ENCODE measurements around the gene HEG1. TPM values are rescaled to one million over a fixed set of nuclear protein-coding genes. Genes with fewer than 3 reads are reported as not detected.

HEG1 gene
- total RNA-seq, 4 donors from 2014 or later, result 9.8 to 27.1 (median 17.6) TPM

DNA sequence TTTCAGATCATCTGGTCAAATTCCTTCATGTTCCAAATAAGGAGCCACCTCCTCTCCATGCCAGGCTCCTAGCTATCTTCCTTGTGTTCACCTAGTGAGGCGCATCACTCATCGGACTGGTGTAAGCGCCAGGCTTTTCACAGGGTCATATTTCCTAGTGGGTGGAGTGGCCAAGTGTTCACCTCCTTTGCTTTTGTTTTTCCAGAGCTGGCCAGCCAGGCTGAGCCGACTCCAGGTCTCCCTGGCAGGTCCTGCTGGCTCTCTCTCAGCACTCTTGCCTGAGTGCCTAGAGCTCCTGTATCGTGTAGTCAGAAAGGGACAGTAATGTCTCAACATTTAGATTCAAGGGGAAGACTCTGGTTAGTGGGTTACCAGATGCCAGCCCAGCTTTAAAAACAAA is 31.0 kb downstream of the HEG1 start:
- Histone ChIP-seq H3K36me3 (peaks cover 0 to 38% of the 10 kb centered on the region in 2 donors), H3K4me3 (no peak overlapping the region), H3K27me3 (no peaks in the 10 kb centered on the region), H3K9me3 (no peaks in the 10 kb centered on the region), H3K27ac (peak overlapping the region; percentile 40 to 75 (median 58)), H3K4me1 (peaks cover 17 to 30% of the 10 kb centered on the region in 2 donors)
- intact Hi-C loops (cut with DNase I; ENCODE audit: low total_unique reads) (loop anchor here (1.0 to 10.0 kb wide), 4 partner anchors 22 to 350 kb away; partner anchors contain the start of gene ZNF148), in situ Hi-C loops (cut with MboI; ENCODE audit: low sequenced_read_pairs in 4 of 4) (no loop called here)
- TF ChIP-seq, protein P1, sequence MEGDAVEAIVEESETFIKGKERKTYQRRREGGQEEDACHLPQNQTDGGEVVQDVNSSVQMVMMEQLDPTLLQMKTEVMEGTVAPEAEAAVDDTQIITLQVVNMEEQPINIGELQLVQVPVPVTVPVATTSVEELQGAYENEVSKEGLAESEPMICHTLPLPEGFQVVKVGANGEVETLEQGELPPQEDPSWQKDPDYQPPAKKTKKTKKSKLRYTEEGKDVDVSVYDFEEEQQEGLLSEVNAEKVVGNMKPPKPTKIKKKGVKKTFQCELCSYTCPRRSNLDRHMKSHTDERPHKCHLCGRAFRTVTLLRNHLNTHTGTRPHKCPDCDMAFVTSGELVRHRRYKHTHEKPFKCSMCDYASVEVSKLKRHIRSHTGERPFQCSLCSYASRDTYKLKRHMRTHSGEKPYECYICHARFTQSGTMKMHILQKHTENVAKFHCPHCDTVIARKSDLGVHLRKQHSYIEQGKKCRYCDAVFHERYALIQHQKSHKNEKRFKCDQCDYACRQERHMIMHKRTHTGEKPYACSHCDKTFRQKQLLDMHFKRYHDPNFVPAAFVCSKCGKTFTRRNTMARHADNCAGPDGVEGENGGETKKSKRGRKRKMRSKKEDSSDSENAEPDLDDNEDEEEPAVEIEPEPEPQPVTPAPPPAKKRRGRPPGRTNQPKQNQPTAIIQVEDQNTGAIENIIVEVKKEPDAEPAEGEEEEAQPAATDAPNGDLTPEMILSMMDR (IDR thresholded peaks at IDR 0.05 in 4 of 5, conservative IDR thresholded peaks at IDR 0.05 in 1 of 5), result no peak
- no peak for TF ChIP-seq POLR2A (IDR thresholded peaks at IDR 0.05)
- DNase-seq (peak; percentile 82 to 91), ATAC-seq (peak; percentile 98 to 99)

DNA sequence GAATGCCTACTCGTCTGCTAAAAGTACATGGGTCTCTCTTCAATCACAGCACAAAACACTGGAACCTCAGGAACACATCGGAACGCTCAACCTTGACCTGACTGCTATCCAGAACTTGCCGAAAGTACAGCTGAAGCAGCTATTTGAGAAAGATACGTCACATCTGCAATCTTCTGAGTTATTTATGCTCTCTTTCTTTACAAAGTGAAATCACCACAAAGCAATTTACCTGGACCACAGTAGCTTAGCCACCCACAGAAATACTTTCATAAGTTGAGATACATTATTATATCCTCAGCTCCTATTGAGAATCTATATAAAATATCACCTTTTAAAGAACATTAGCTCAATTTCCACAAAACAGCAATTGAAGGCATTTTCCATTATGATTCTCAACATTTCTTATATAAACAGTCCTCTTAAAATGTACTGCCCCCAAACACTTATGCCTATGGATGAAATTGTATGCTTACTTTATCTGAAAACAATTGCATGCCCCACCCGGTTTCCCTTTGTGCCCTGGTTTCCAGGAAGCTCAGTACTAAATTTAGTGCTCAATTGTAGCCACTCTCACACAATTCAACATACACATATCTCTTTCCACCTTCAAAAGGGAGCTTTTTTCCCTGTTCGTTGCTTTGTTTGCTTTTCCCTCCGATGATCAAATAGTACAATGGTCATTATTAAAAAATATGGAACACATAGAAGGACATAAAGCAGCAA is 31.8 kb downstream of the HEG1 start:
- no peak for DNase-seq
- Histone ChIP-seq H3K4me3 (peak overlapping the region in 1 of 4 donors; percentile 10), H3K9me3 (no peaks in the 10 kb centered on the region), H3K4me1 (peaks cover 17 to 30% of the 10 kb centered on the region in 2 donors), H3K27ac (peak overlapping the region; percentile 1 to 75 (median 58)), H3K36me3 (peaks cover 0 to 46% of the 10 kb centered on the region in 2 donors), H3K27me3 (no peaks in the 10 kb centered on the region)
- in situ Hi-C loops (cut with MboI; ENCODE audit: low sequenced_read_pairs in 4 of 4), result no loop called here
- intact Hi-C loops (cut with DNase I; ENCODE audit: low total_unique reads), result loop anchor here (1.0 to 10.0 kb wide), 4 partner anchors 21 to 351 kb away; partner anchors contain the start of gene ZNF148
- no peak for TF ChIP-seq POLR2A (IDR thresholded peaks at IDR 0.05)
- TF ChIP-seq, protein P1 (IDR thresholded peaks at IDR 0.05 in 4 of 5, conservative IDR thresholded peaks at IDR 0.05 in 1 of 5), result no peak
- ATAC-seq, result no peak

DNA sequence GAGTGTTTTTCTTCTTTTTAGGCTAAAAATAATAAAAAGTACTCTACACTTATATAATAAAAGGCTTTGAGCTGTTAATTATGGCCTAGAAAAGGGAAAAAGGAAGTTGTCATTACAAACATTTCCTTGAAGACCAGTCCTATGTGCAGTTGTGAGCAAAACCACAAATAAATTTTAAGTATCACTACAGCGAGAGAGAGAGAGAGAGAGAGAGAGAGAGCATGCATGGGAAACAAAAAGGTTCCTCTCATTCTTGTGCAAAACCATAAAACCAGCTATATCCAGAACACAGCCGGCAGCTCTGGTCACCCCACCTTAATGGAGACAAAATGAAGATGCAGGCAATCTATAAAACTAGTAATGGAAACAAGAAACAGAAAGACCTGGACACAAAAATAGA is 33.6 kb downstream of the HEG1 start:
- TF ChIP-seq, protein P1 (IDR thresholded peaks at IDR 0.05 in 4 of 5, conservative IDR thresholded peaks at IDR 0.05 in 1 of 5), result no peak
- no peak for TF ChIP-seq POLR2A (IDR thresholded peaks at IDR 0.05)
- peaks cover 0 to 33% of the 10 kb centered on the region in 2 donors for H3K36me3 ChIP-seq
- H3K4me1 ChIP-seq, result peaks cover 17 to 27% of the 10 kb centered on the region in 2 donors
- DNase-seq, result no peak
- ATAC-seq, result no peak
- H3K27me3 ChIP-seq, result no peaks in the 10 kb centered on the region
- no peak overlapping the region for H3K4me3 ChIP-seq
- in situ Hi-C loops (cut with MboI; ENCODE audit: low sequenced_read_pairs in 4 of 4), result no loop called here
- intact Hi-C loops (cut with DNase I; ENCODE audit: low total_unique reads), result loop anchor here (10.0 kb wide), 1 partner anchor 353 kb away; the partner anchor contains the start of gene ZNF148
- no peak overlapping the region for H3K27ac ChIP-seq
- no peaks in the 10 kb centered on the region for H3K9me3 ChIP-seq

DNA sequence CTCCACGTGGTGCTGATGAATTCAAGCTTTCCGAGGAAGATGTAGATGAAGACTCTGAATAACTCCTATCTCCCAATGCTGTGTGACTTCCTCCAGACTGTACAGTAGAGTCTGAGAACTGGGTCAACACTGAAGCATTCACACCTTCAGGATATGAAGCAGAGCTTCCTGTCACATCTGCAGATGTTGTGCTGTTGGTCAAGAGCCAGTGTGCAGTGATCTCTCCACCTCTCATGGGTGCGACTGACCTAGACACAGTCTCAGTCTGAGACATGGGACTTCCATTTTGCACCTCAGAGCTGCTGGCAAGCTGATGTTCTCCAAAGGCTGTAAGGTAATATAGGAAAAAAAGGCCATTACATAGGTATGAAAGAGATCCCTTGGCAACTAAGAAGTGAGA is 36.5 kb downstream of the HEG1 start:
- in situ Hi-C loops (cut with MboI; ENCODE audit: low sequenced_read_pairs in 4 of 4), result no loop called here
- ATAC-seq, result no peak
- Histone ChIP-seq H3K9me3 (no peaks in the 10 kb centered on the region), H3K4me3 (no peak overlapping the region), H3K27ac (no peak overlapping the region), H3K4me1 (peaks cover 9 to 14% of the 10 kb centered on the region in 2 donors), H3K27me3 (no peaks in the 10 kb centered on the region), H3K36me3 (peaks cover 0 to 36% of the 10 kb centered on the region in 2 donors)
- no peak for DNase-seq
- TF ChIP-seq, protein P1 (IDR thresholded peaks at IDR 0.05 in 4 of 5, conservative IDR thresholded peaks at IDR 0.05 in 1 of 5), result no peak
- no peak for TF ChIP-seq POLR2A (IDR thresholded peaks at IDR 0.05)
- intact Hi-C loops (cut with DNase I; ENCODE audit: low total_unique reads), result no loop called here

Measured in gastrocnemius medialis (tissue), 4 donors.